GM21367 (cell line): ENCODE results near the gene SCAP.

Source experiments
- ATAC-seq: cut with Tn5 transposase; IDR thresholded peaks from one replicate; pipeline ENCODE4 v1.9.1; 2021; ENCODE audit not compliant: unreplicated experiment

Gene SCAP

GRCh38 chr3:47404431-47404876, 71.3 kb downstream of the SCAP start:
- no peak for ATAC-seq

- ATAC-seq = no peak
Observed at GRCh38 chr3:47399531-47400270, 76.0 kb downstream of the SCAP start.

GRCh38 chr3:47399016-47399415, 76.7 kb downstream of the SCAP start:
- no peak for ATAC-seq

GRCh38 chr3:47398228-47398627, 77.5 kb downstream of the SCAP start:
- no peak for ATAC-seq

- no peak for ATAC-seq
Observed at GRCh38 chr3:47394881-47395280, 80.9 kb downstream of the SCAP start.

GRCh38 chr3:47394140-47394870, 81.4 kb downstream of the SCAP start:
- ATAC-seq = no peak

- ATAC-seq = no peak
Observed at GRCh38 chr3:47392933-47393332, 82.8 kb downstream of the SCAP start.

- ATAC-seq = no peak
Observed at GRCh38 chr3:47385796-47386195, 89.9 kb downstream of the SCAP start.

GRCh38 chr3:47385007-47385406, 90.7 kb downstream of the SCAP start:
- no peak for ATAC-seq

- no peak for ATAC-seq
Observed at GRCh38 chr3:47384425-47384824, 91.3 kb downstream of the SCAP start.

GRCh38 chr3:47381317-47382157, 94.2 kb downstream of the SCAP start:
- peak; percentile 58 for ATAC-seq

GRCh38 chr3:47380601-47381316, 95.0 kb downstream of the SCAP start, which contains the start of gene PTPN23:
Gene PTPN23, plus strand, starts transcription at chr3:47381021. Its CDS starts 76 bp downstream, at chr3:47381097.
- ATAC-seq = peak; percentile 72

GRCh38 chr3:47380026-47380600, 95.6 kb downstream of the SCAP start:
- ATAC-seq = no peak

- no peak for ATAC-seq
Observed at GRCh38 chr3:47379411-47379899, 96.3 kb downstream of the SCAP start.

- ATAC-seq = no peak
Observed at GRCh38 chr3:47378869-47379268, 96.9 kb downstream of the SCAP start.

- ATAC-seq = no peak
Observed at GRCh38 chr3:47377186-47377585, 98.6 kb downstream of the SCAP start.

- ATAC-seq = no peak
Observed at GRCh38 chr3:47376393-47376792, 99.3 kb downstream of the SCAP start.

GRCh38 chr3:47374587-47374986, 101.2 kb downstream of the SCAP start:
- ATAC-seq = no peak

- ATAC-seq = no peak
Observed at GRCh38 chr3:47370887-47371697, 104.6 kb downstream of the SCAP start.
